Measurements from ENCODE around the gene IMMT.
A peak's percentile ranks its signal among the peaks of the same experiment; 100 is the strongest.
"Not testable (repeated sequence)": the region's sequence is repeated elsewhere in the genome, so short reads cannot be mapped to it uniquely, and the experiment has no call there.

Gene IMMT

DNA sequence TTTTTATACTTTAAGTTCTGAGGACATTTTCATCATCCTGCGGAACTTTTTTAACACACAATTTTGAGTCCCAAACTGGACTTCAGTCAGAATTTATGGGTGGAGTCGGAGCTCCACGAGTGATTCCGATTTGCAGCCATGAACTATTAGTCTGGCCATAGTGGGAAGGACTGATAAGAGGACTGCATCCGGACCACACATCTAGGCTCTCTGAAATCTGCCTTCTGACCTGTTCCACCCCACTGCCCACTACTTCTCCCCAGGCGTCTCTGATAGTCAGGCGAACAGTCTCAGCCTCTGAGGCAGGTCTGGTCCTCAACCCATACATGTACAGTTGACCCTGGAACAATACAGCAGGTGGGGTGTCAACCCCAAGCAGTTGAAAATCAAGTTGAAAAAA is 9.2 kb upstream of the IMMT start:
- no peaks in the 10 kb centered on the region for H3K27me3 ChIP-seq (ENCODE audit: control insufficient read depth, insufficient read depth, low read length)
- no peak overlapping the region for H3K9ac ChIP-seq (ENCODE audit: low read length)
- peaks cover 5% of the 10 kb centered on the region for H3K4me1 ChIP-seq (ENCODE audit: control insufficient read depth, insufficient read depth, low read length)
- no peak overlapping the region for H3K27ac ChIP-seq (ENCODE audit: low read depth, low read length)
- H3K36me3 ChIP-seq (ENCODE audit: control insufficient read depth, insufficient read depth, low read length), result peaks cover 20% of the 10 kb centered on the region
- no peak overlapping the region for H3K4me3 ChIP-seq (ENCODE audit: low read length)

- H3K27ac ChIP-seq (ENCODE audit: low read depth, low read length), result no peak overlapping the region
- peaks cover 5% of the 10 kb centered on the region for H3K4me1 ChIP-seq (ENCODE audit: control insufficient read depth, insufficient read depth, low read length)
- no peaks in the 10 kb centered on the region for H3K27me3 ChIP-seq (ENCODE audit: control insufficient read depth, insufficient read depth, low read length)
- no peak overlapping the region for H3K4me3 ChIP-seq (ENCODE audit: low read length)
- H3K9ac ChIP-seq (ENCODE audit: low read length), result no peak overlapping the region
- peaks cover 16% of the 10 kb centered on the region for H3K36me3 ChIP-seq (ENCODE audit: control insufficient read depth, insufficient read depth, low read length)
Measured at GRCh38 chr2:86203614-86204013, 8.4 kb upstream of the IMMT start.

DNA sequence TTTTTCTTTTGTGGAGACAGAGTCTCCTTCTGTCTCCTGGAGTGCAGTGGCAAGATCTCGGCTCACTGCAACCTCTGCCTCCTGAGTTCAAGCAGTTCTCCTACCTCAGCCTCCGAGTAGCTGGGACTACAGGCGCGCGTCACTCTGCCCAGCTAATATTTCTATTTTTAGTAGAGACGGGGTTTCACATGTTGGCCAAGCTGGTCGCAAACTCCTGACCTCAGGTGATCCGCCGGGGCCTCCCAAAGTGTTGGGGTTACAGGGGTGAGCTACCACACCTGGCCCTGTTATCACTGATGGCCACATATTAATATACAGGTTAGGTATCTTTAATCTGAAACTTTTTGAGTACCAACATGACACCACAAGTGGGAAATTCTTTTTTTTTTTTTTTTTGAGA is 7.4 kb upstream of the IMMT start:
- no peak overlapping the region for H3K27ac ChIP-seq (ENCODE audit: low read depth, low read length)

GRCh38 chr2:86202336-86202692 is 7.1 kb upstream of the IMMT start:
- H3K27ac ChIP-seq (ENCODE audit: low read depth, low read length), result no peak overlapping the region
- peaks cover 8% of the 10 kb centered on the region for H3K36me3 ChIP-seq (ENCODE audit: control insufficient read depth, insufficient read depth, low read length)
- H3K4me1 ChIP-seq (ENCODE audit: control insufficient read depth, insufficient read depth, low read length), result peaks cover 5% of the 10 kb centered on the region
- H3K27me3 ChIP-seq (ENCODE audit: control insufficient read depth, insufficient read depth, low read length), result no peaks in the 10 kb centered on the region
- H3K4me3 ChIP-seq (ENCODE audit: low read length), result no peak overlapping the region
- H3K9ac ChIP-seq (ENCODE audit: low read length), result no peak overlapping the region

More for the DNA sequence above, 7.4 kb upstream of the IMMT start:
- Histone ChIP-seq H3K27me3 (ENCODE audit: control insufficient read depth, insufficient read depth, low read length) (no peaks in the 10 kb centered on the region), H3K36me3 (ENCODE audit: control insufficient read depth, insufficient read depth, low read length) (peaks cover 12% of the 10 kb centered on the region), H3K9ac (ENCODE audit: low read length) (no peak overlapping the region), H3K4me3 (ENCODE audit: low read length) (no peak overlapping the region), H3K4me1 (ENCODE audit: control insufficient read depth, insufficient read depth, low read length) (peaks cover 5% of the 10 kb centered on the region)

- Histone ChIP-seq H3K27me3 (ENCODE audit: control insufficient read depth, insufficient read depth, low read length) (no peaks in the 10 kb centered on the region), H3K27ac (ENCODE audit: low read depth, low read length) (no peak overlapping the region), H3K36me3 (ENCODE audit: control insufficient read depth, insufficient read depth, low read length) (peaks cover 4% of the 10 kb centered on the region), H3K4me3 (ENCODE audit: low read length) (no peak overlapping the region), H3K9ac (ENCODE audit: low read length) (no peak overlapping the region), H3K4me1 (ENCODE audit: control insufficient read depth, insufficient read depth, low read length) (peaks cover 5% of the 10 kb centered on the region)
Measured at GRCh38 chr2:86201671-86202335, 6.5 kb upstream of the IMMT start.

GRCh38 chr2:86200564-86200963 is 5.3 kb upstream of the IMMT start:
- H3K27ac ChIP-seq (ENCODE audit: low read depth, low read length); H3K4me1 ChIP-seq (ENCODE audit: control insufficient read depth, insufficient read depth, low read length); H3K36me3 ChIP-seq (ENCODE audit: control insufficient read depth, insufficient read depth, low read length); H3K9ac ChIP-seq (ENCODE audit: low read length); H3K27me3 ChIP-seq (ENCODE audit: control insufficient read depth, insufficient read depth, low read length): not testable (repeated sequence)
- H3K4me3 ChIP-seq (ENCODE audit: low read length), result peak overlapping the region; percentile 3

DNA sequence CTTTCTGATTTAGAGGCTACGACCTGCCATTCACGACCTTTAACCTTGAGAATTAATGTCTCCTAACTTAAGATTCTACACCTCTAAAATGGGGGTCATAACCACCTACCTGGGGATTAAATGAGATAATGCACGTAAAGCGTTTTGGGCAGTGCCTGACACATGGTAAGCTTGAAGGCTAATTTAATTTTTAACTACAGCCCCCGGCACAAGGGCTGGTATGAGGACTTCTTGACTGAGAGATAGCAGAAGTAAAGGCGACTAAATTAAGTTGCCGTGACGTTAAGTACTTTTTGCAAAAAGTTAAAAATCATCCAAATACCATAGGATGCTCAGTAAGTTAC is 4.5 kb upstream of the IMMT start:
- H3K4me1 ChIP-seq (ENCODE audit: control insufficient read depth, insufficient read depth, low read length), result peaks cover 5% of the 10 kb centered on the region
- H3K27me3 ChIP-seq (ENCODE audit: control insufficient read depth, insufficient read depth, low read length), result no peaks in the 10 kb centered on the region
- peak overlapping the region; percentile 67 for H3K27ac ChIP-seq (ENCODE audit: low read depth, low read length)
- H3K36me3 ChIP-seq (ENCODE audit: control insufficient read depth, insufficient read depth, low read length), result no peaks in the 10 kb centered on the region
- H3K4me3 ChIP-seq (ENCODE audit: low read length), result peak overlapping the region; percentile 86
- peak overlapping the region; percentile 25 for H3K9ac ChIP-seq (ENCODE audit: low read length)

GRCh38 chr2:86195808-86196387 is 636 bp upstream of the IMMT start:
- H3K27me3 ChIP-seq (ENCODE audit: control insufficient read depth, insufficient read depth, low read length), result no peaks in the 10 kb centered on the region
- H3K9ac ChIP-seq (ENCODE audit: low read length), result peak overlapping the region; percentile 17

DNA sequence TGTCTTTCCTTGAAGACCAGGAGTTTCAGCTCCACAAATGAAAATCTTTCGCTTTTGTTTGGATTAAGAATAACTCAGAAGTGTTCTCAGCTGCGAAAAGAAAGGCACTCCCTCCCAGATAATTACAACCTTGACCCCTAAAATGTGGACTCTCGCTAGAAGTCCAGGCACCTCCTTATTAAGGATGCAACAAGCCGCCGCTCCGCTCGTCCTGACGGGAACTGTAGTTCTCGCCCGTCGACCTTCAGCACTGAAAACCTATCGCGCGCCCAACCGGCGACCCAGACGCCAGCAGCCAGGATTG is 559 bp downstream of the IMMT start:
- peak overlapping the region; percentile 97 for H3K9ac ChIP-seq (ENCODE audit: low read length)

More at GRCh38 chr2:86195808-86196387, 636 bp upstream of the IMMT start:
- H3K4me3 ChIP-seq (ENCODE audit: low read length), result peak overlapping the region; percentile 87
- no peaks in the 10 kb centered on the region for H3K36me3 ChIP-seq (ENCODE audit: control insufficient read depth, insufficient read depth, low read length)
- H3K4me1 ChIP-seq (ENCODE audit: control insufficient read depth, insufficient read depth, low read length), result peaks cover 16% of the 10 kb centered on the region
- peak overlapping the region; percentile 100 for H3K27ac ChIP-seq (ENCODE audit: low read depth, low read length)

GRCh38 chr2:86193901-86194567 is 1.2 kb downstream of the IMMT start:
- H3K4me3 ChIP-seq (ENCODE audit: low read length), result peak overlapping the region; percentile 87

More for the DNA sequence above, 559 bp downstream of the IMMT start:
- Histone ChIP-seq H3K36me3 (ENCODE audit: control insufficient read depth, insufficient read depth, low read length) (no peaks in the 10 kb centered on the region), H3K4me3 (ENCODE audit: low read length) (peak overlapping the region; percentile 87), H3K27me3 (ENCODE audit: control insufficient read depth, insufficient read depth, low read length) (no peaks in the 10 kb centered on the region), H3K4me1 (ENCODE audit: control insufficient read depth, insufficient read depth, low read length) (peaks cover 11% of the 10 kb centered on the region), H3K27ac (ENCODE audit: low read depth, low read length) (peak overlapping the region; percentile 100)

GRCh38 chr2:86189782-86190416 is 5.4 kb downstream of the IMMT start:
- H3K4me3 ChIP-seq (ENCODE audit: low read length), result no peak overlapping the region
- H3K27me3 ChIP-seq (ENCODE audit: control insufficient read depth, insufficient read depth, low read length), result no peaks in the 10 kb centered on the region
- H3K27ac ChIP-seq (ENCODE audit: low read depth, low read length), result no peak overlapping the region
- no peak overlapping the region for H3K9ac ChIP-seq (ENCODE audit: low read length)
- H3K4me1 ChIP-seq (ENCODE audit: control insufficient read depth, insufficient read depth, low read length), result peaks cover 20% of the 10 kb centered on the region
- H3K36me3 ChIP-seq (ENCODE audit: control insufficient read depth, insufficient read depth, low read length), result peaks cover 4% of the 10 kb centered on the region

More at GRCh38 chr2:86193901-86194567, 1.2 kb downstream of the IMMT start:
- no peaks in the 10 kb centered on the region for H3K36me3 ChIP-seq (ENCODE audit: control insufficient read depth, insufficient read depth, low read length)
- no peaks in the 10 kb centered on the region for H3K27me3 ChIP-seq (ENCODE audit: control insufficient read depth, insufficient read depth, low read length)
- peak overlapping the region; percentile 97 for H3K9ac ChIP-seq (ENCODE audit: low read length)
- H3K27ac ChIP-seq (ENCODE audit: low read depth, low read length), result peak overlapping the region; percentile 100
- H3K4me1 ChIP-seq (ENCODE audit: control insufficient read depth, insufficient read depth, low read length), result peaks cover 11% of the 10 kb centered on the region

DNA sequence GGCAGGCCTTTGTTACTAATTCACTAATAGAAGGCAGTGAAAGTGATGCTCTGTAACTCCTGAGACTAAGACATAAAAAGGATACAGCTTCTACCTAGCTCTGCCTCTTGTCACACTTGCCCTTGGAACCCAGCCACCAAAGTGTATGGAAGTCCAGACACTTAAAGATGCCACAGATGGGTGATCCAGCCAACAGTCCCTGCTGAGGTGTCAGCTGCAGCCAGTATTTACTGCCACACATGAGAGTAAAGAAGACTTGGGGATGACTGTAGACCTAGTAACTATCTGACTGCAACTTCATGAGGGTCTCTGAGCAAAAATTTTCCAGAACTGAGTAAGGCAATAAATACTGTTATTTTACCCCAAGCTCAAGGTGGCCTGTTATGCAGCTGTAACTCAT is 8.8 kb downstream of the IMMT start:
- H3K9ac ChIP-seq (ENCODE audit: low read length), result no peak overlapping the region
- no peak overlapping the region for H3K4me3 ChIP-seq (ENCODE audit: low read length)
- H3K4me1 ChIP-seq (ENCODE audit: control insufficient read depth, insufficient read depth, low read length), result peaks cover 10% of the 10 kb centered on the region
- peaks cover 4% of the 10 kb centered on the region for H3K36me3 ChIP-seq (ENCODE audit: control insufficient read depth, insufficient read depth, low read length)
- no peaks in the 10 kb centered on the region for H3K27me3 ChIP-seq (ENCODE audit: control insufficient read depth, insufficient read depth, low read length)
- H3K27ac ChIP-seq (ENCODE audit: low read depth, low read length), result no peak overlapping the region
